Activated naive CD4-positive, alpha-beta T cell treated with anti-CD3 and anti-CD28 coated beads, Interleukin-2, amount 50 U/mL, for 72 hours (primary cell): Measurements from ENCODE around the gene DIRAS2. TPM values are rescaled to one million over a fixed set of nuclear protein-coding genes. Genes with fewer than 3 reads are reported as not detected.

Source experiments
- ATAC-seq, 2 donors: fragments of 150-1000 bp; cut with Tn5 transposase; 2 replicates each; pipeline ENCODE4 v1.10.0; 2021; ENCODE audit warnings: mild to moderate bottlenecking in 2 of 2, moderate library complexity in 2 of 2
- DNase-seq, 2 donors: peaks; one replicate each; pipeline ENCODE4 v3.0.0; 2021 to 2022; ENCODE audit warnings: low spot score in 2 of 2
- H3K27ac Mint-ChIP-seq, 2 donors: one replicate each; pipeline ENCODE4 v1.8.0; 2022; ENCODE audit warnings: mild to moderate bottlenecking in 2 of 2, mixed read lengths in 2 of 2
- H3K36me3 Mint-ChIP-seq, 2 donors: one replicate each; pipeline ENCODE4 v1.8.0; 2022; ENCODE audit warnings: mixed read lengths in 2 of 2
- H3K9me3 Mint-ChIP-seq, 2 donors: one replicate each; pipeline ENCODE4 v1.8.0; 2022; ENCODE audit warnings: mixed read lengths in 2 of 2
- total RNA-seq, 2 donors: library from RNA; stranded (reverse); gene quantifications; one replicate each; pipeline ENCODE4 v1.2.3, GENCODE V29; 2022

DIRAS2 gene
- total RNA-seq, 2 donors from 2014 or later: not detected

- H3K9me3 Mint-ChIP-seq: no peaks in the 10 kb centered on the region
- H3K27ac Mint-ChIP-seq: no peak overlapping the region
- ATAC-seq (no peak), DNase-seq (no peak)
- no peaks in the 10 kb centered on the region for H3K36me3 Mint-ChIP-seq
Observed at GRCh38 chr9:90632647-90633207, 9.9 kb downstream of the DIRAS2 start.

- H3K36me3 Mint-ChIP-seq: no peaks in the 10 kb centered on the region
- no peak overlapping the region for H3K27ac Mint-ChIP-seq
- ATAC-seq: no peak
- DNase-seq: no peak
- H3K9me3 Mint-ChIP-seq: no peaks in the 10 kb centered on the region
Observed at GRCh38 chr9:90631964-90632363, 10.7 kb downstream of the DIRAS2 start.

- DNase-seq: no peak
- Mint-ChIP-seq H3K36me3 (no peaks in the 10 kb centered on the region), H3K27ac (no peak overlapping the region), H3K9me3 (no peaks in the 10 kb centered on the region)
- ATAC-seq: no peak
Observed at GRCh38 chr9:90629991-90630390, 12.6 kb downstream of the DIRAS2 start.

DNA sequence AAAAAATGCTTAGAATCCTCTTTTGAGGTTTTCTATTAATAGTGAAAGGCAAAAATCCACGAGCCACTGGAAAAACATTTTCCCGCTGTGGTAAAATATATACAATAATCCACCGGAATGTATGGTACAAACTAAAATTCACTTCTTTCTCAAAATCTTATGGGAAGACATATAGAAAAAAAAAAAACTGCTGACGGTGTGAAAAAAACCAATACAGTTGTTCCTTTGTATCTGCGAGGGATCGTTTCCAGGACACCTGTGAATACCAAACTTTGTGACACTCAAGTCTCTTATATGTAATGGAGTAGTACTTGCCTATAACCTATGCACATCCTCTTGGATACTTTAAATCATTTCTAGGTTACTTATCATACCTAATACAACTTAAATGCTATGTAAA, 13.3 kb downstream of the DIRAS2 start:
- Mint-ChIP-seq H3K36me3 (no peaks in the 10 kb centered on the region), H3K9me3 (no peaks in the 10 kb centered on the region), H3K27ac (no peak overlapping the region)
- DNase-seq (no peak), ATAC-seq (no peak)

DNA sequence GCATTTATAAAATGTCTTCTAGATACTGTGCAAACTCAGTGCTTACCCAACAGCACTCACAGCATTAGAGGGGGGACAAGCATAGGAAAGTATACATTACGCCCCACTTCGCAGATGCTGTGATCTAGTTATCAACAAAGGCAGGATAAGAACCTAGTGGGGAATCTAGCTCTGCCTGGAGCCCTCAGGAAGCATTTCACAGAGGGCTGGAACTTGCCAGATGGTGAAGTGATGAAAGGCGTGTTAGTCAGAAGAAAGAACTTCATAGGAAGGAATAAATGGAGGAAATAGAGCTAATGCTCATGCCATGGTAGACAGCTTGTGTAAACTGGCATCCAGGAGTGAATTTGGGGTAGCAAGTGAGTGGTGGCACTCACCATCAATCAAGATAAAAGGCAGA, 25.8 kb downstream of the DIRAS2 start:
- DNase-seq (no peak), ATAC-seq (no peak)
- Mint-ChIP-seq H3K36me3 (no peaks in the 10 kb centered on the region), H3K9me3 (no peaks in the 10 kb centered on the region), H3K27ac (no peak overlapping the region)

GRCh38 chr9:90613502-90613901, 29.1 kb downstream of the DIRAS2 start:
- H3K27ac Mint-ChIP-seq: no peak overlapping the region
- no peaks in the 10 kb centered on the region for H3K9me3 Mint-ChIP-seq
- ATAC-seq (no peak), DNase-seq (no peak)
- H3K36me3 Mint-ChIP-seq: no peaks in the 10 kb centered on the region

DNA sequence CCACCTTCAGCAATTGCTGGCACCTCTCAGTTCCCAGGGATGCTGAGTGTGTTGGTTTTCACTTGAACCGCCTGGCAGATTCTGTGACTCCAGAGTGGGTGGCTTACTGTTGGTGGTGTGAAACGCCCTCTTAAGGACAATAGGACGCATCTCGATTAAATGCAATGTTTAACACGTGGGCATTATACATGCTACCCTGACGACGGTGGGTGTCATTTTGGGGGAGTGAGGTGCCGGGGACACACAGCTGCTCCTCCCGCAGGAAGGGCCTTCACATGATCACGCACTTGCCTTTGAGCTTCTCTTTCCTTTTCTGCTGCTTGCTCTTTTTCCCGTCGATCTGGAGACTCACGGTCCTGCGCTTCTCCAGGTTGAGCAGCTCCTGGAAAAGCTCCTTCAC, 29.7 kb downstream of the DIRAS2 start:
- ATAC-seq (no peak), DNase-seq (no peak)
- H3K36me3 Mint-ChIP-seq: no peaks in the 10 kb centered on the region
- no peaks in the 10 kb centered on the region for H3K9me3 Mint-ChIP-seq
- no peak overlapping the region for H3K27ac Mint-ChIP-seq

GRCh38 chr9:90611568-90611967, 31.1 kb downstream of the DIRAS2 start:
- no peak for ATAC-seq
- H3K36me3 Mint-ChIP-seq: no peaks in the 10 kb centered on the region
- no peak for DNase-seq
- no peak overlapping the region for H3K27ac Mint-ChIP-seq
- H3K9me3 Mint-ChIP-seq: no peaks in the 10 kb centered on the region

DNA sequence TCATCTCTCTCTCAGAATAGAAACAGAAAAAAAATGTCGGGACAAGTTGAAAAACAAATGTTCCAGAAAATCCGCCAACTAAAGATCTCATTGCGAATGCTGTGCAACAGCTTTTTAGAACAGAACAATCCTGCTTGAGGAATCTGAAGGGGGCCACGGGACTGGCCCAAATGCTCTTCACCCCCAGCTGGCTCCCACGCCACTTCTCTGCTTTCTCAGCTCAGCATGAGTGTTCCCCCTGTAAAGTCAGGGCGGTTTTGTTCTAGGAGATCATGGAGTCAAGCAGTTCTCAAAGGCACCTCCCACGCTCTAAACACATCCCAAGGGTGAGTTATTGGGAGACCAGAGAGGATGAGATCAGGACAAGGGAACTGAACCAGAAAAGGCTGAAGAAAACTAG, 31.5 kb downstream of the DIRAS2 start:
- H3K36me3 Mint-ChIP-seq: no peaks in the 10 kb centered on the region
- H3K9me3 Mint-ChIP-seq: no peaks in the 10 kb centered on the region
- DNase-seq: no peak
- H3K27ac Mint-ChIP-seq: no peak overlapping the region
- ATAC-seq: no peak

DNA sequence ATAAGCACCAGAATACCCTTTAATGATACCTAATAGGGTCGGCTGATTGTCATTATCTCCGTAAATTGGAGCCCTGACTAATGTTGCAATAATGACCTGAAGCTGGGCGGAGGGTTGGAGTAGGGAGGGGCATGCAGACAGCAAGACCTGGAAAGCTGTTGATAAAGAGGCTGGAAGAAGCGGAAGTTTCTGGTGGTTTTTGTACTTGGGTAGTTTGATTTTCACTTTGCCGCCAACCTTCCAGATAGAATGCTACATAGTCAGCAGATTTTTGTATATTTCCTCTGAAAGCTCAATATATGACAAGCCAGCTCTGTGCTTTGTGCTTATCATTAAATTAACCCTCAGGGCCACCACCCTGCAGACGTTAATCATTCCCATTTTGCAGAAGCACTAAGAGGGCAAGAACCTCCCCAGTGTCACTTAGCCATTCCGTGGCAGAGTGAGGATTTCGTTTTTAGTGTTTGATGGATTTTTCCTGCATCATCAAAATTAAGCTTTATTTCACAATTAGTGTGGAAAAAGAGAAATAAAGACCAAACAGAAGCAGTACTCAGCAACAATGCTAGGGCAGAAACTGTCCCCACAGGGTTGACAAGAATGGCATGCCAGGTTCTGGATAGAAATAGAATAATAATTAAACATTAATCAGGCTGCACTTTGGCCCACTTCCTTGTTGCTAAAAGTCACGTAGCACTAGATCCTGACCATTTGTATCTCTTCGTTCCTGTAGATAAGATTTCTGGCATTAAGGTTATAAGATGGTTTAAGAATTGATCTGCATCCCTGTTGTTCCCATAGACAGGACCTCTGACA, 34.7 kb downstream of the DIRAS2 start:
- H3K36me3 Mint-ChIP-seq: no peaks in the 10 kb centered on the region
- ATAC-seq (no peak), DNase-seq (no peak)
- H3K9me3 Mint-ChIP-seq: no peaks in the 10 kb centered on the region
- no peak overlapping the region for H3K27ac Mint-ChIP-seq

DNA sequence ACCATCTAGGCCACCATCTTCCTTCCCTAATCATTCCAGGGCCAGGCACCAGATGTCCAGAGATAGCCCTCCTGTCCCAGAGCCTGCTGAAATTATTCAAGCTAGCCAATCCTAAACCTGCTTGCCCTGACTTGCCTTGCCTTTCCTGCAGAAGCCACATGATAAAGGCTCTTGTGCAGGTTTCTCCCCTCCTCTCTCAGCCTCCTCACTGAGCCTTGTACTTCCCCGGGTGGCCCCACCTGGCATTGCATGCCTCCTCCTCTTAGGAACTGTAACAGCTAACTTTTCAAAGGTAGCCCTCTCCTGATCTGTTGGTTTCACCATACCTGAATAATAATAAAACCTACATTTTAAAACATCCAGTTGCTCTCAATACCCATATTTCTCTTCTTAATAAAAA, 42.6 kb downstream of the DIRAS2 start:
- H3K27ac Mint-ChIP-seq: no peak overlapping the region
- ATAC-seq (no peak), DNase-seq (no peak)
- no peaks in the 10 kb centered on the region for H3K9me3 Mint-ChIP-seq
- H3K36me3 Mint-ChIP-seq: no peaks in the 10 kb centered on the region

- H3K36me3 Mint-ChIP-seq: no peaks in the 10 kb centered on the region
- DNase-seq (no peak), ATAC-seq (no peak)
- H3K27ac Mint-ChIP-seq: no peak overlapping the region
- H3K9me3 Mint-ChIP-seq: no peaks in the 10 kb centered on the region
Observed at GRCh38 chr9:90598191-90598590, 44.4 kb downstream of the DIRAS2 start.

DNA sequence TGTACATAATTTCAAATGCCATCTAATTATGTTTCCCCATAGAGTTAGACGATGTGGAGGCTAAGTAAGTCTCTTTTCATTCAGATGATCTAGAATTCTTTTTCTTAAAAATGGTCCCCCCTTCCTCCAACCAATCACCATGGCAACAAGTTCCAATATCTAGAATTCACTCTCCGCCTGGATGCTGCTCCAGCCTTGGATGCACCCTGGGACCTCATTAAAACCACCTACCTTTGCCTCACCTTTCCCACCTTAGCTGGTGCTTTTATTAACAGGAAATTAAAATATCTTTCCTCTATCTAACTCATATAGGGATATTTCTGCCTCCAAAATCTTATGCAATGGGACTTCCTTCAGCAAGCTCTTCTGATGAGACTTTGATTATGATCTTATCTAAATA, 49.0 kb downstream of the DIRAS2 start:
- ATAC-seq: no peak
- no peak for DNase-seq
- H3K27ac Mint-ChIP-seq: no peak overlapping the region
- H3K36me3 Mint-ChIP-seq: no peaks in the 10 kb centered on the region
- peaks cover 0 to 7% of the 10 kb centered on the region in 2 donors for H3K9me3 Mint-ChIP-seq

DNA sequence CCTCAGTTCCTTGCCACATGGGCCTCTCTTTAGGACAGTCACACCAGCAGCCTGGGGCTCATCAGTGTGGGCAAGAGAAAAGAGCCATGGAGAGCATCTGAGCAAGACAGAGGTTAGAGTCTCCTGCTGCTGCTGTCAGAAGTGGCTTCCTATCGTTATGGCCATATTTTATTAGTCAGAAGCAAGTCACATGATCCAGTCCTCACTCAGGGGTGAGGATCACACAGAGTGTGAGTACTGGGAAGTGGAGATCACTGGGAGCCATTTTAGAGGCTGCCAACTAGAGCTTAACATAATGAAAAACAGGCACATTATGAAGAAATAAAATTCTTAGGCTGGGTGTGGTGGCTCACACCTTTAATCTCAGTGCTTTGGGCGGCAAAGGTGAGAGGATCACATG, 62.0 kb downstream of the DIRAS2 start:
- DNase-seq: no peak
- no peak for ATAC-seq
- no peak overlapping the region for H3K27ac Mint-ChIP-seq

GRCh38 chr9:90579181-90579580, 63.4 kb downstream of the DIRAS2 start:
- DNase-seq (no peak), ATAC-seq (no peak)
- H3K27ac Mint-ChIP-seq: no peak overlapping the region
- H3K36me3 Mint-ChIP-seq: no peaks in the 10 kb centered on the region
- H3K9me3 Mint-ChIP-seq: no peaks in the 10 kb centered on the region

More for the DNA sequence above, 62.0 kb downstream of the DIRAS2 start:
- Mint-ChIP-seq H3K9me3 (no peaks in the 10 kb centered on the region), H3K36me3 (no peaks in the 10 kb centered on the region)

DNA sequence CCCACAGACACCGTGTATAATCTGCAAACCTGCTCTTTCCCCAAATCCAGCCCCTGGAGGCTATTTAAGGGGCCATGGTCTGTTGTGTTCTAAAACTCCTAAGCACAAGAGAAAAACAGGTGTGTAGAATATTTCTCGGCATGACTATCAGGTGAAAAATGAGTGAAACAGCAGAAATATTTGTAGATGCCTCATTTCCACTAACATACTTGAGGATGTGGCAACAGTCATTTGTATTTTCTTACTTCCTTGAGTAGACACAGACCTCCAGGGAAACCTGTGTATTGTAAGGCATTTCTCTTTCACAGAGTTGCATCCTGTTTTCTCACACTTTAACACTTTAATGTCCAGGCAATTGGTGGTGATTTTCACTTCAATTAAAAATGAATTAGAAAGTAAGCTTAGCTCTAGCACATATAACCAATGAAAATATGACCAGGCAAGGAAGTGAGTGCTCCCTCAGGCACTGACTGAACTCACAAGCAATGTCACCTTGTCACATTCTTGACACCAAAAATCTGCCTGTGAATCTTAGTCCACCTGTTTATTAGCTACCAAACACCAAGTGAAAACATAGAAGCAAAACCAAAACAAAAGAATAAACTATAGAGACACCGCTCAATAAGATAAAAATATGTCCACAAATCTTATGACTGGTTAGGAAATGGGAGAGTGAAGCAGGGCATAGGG, 64.4 kb downstream of the DIRAS2 start:
- DNase-seq (no peak), ATAC-seq (no peak)
- Mint-ChIP-seq H3K27ac (no peak overlapping the region), H3K9me3 (no peaks in the 10 kb centered on the region), H3K36me3 (no peaks in the 10 kb centered on the region)

DNA sequence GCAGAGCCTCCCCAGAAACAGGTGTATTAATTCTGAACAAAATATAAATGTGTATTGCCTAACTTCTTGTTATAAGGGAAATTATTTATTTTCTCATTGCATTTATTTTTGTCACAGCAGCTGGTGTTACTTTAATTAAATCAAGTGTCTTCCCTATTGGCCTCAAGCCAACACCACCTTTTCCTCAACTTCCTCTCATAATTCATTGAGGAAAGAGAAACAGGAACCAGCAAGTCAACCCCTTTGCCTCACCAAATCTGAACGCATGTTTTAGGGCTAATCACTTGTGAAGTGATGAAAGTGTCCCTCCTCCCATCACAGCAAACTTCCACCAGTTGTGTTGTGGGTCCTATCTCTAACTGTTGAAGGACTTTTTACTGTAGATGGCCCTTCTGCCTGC, 73.1 kb downstream of the DIRAS2 start:
- ATAC-seq: no peak
- no peak for DNase-seq
- Mint-ChIP-seq H3K36me3 (no peaks in the 10 kb centered on the region), H3K27ac (no peak overlapping the region), H3K9me3 (no peaks in the 10 kb centered on the region)

DNA sequence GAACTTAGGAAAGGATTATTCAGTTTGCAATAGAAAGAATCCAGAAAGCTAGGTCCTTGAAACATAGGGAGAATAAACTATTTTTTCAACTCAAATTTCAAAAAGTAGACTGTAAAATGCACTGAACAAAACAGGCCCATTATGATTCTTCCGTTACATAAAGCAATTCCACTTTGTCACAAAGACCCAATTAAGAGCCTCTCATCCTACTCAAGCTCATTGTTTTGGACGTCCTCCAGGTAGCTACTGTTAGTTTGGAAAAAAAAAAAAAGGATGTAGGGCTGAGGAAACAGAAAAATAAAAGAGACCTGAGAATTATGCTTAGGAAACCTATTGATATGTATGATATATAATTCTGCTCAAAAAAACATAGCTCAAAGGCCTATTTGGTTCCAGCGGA, 74.0 kb downstream of the DIRAS2 start:
- Mint-ChIP-seq H3K27ac (no peak overlapping the region), H3K36me3 (no peaks in the 10 kb centered on the region), H3K9me3 (no peaks in the 10 kb centered on the region)
- DNase-seq: no peak
- ATAC-seq: no peak
